Femur (tissue), 1 donor: ENCODE data around the gene HSPA1L.

Experiments used
- DNase-seq: peaks from one replicate; pipeline ENCODE4 v3.0.0-alpha.2; 2017

HSPA1L gene

GRCh38 chr6:31781244-31782125 lies 33.6 kb downstream of the HSPA1L start:
- DNase-seq = no peak

DNA sequence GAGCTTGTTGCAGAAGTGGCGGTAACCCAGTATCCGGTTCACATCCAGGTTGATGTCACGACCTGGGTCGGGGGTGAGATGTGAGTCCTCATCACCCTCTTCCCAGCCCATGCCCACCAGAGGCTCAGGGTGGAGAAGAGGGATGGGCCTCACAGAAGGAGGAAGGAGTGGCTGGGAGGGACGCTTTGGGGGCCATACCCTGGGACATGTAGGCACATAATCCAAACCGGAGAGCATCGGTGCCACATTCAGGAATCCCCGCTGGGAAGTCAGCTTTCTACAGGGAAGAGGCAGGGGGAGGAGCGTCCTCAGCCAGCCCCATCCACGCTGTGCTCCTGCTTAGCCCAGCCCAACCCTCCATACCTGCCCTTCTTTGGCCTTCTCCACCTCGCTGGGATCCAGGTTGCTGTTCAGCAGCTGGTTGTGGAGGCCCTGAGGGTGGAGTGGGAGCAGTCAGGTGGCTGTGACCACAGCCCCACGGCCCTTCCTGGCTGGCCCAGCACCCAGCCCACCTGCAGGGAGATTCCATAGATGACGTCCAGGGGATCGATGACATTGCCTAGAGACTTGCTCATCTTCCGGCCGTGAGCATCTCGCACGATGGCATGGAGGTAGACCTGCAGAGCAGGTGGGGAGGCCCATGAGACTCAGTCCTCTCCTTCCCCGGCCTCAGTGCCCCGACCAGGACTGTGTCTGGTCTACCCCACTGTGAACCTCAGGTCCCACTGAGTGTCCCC lies 34.4 kb downstream of the HSPA1L start:
- DNase-seq = no peak

GRCh38 chr6:31779908-31780307 lies 35.2 kb downstream of the HSPA1L start:
- no peak for DNase-seq

DNA sequence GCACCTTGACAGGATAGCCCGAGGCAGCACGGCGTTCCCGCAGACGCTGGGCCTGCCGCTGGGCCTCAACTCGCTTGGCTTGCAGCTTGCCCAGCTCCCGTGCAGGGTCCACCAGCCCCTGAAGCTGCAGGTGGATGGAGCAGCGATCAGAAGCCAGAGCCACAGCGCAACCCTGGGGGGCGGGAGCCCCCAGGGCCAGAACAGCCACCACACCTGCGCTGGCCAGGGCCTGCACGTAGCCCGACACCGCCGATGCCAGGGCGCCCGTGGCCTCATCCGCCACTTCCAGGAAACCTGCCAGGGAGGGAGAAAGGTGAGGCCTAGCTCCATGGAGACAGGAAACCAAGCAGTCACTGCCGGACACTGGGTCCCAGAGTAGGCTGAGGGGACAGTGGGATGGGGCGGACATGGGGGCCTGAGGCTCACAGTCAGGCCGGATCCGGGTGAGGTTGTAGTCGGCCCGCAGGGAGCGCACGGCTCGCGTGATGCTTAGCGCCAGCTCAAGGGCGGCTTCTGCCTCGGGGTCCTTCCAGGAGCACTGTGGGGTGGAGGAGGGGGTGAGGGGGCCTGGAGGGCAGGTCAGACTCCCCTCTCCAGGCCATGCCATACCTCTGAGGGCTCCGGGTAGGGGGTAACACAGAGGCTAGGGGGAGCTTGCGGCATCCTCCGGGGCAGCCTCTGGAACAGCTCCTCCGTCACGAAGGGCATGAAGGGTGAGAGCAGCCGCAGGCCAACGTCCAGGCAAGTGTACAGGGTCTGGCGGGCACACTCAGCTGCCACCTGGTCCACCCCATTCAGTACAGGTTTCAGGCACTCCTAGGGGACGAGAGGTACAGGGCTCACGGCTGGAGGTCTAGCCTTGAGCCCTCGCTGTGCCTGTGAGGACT lies 35.8 kb downstream of the HSPA1L start:
- no peak for DNase-seq

- no peak for DNase-seq
These were observed 36.9 kb downstream of the HSPA1L start for GRCh38 chr6:31778193-31778592.

DNA sequence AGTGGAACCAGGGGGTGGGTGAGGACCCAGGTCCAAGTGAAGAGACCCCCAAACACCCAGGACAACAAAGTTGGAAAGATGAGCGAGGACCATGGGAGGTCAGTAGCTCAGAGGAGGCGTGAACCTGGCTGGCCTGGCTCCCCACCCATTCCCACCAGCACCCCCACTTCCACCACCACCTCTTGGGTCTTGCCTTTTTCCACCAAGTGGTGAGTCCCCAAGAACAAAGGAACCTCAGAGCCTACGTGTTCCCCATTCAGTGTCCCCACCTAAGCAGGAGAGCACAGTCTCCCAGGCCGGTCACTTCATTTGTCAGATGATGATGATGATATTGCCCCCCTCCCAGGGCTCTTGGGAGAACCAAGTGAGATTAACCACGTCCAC lies 37.4 kb downstream of the HSPA1L start:
- DNase-seq = no peak

DNA sequence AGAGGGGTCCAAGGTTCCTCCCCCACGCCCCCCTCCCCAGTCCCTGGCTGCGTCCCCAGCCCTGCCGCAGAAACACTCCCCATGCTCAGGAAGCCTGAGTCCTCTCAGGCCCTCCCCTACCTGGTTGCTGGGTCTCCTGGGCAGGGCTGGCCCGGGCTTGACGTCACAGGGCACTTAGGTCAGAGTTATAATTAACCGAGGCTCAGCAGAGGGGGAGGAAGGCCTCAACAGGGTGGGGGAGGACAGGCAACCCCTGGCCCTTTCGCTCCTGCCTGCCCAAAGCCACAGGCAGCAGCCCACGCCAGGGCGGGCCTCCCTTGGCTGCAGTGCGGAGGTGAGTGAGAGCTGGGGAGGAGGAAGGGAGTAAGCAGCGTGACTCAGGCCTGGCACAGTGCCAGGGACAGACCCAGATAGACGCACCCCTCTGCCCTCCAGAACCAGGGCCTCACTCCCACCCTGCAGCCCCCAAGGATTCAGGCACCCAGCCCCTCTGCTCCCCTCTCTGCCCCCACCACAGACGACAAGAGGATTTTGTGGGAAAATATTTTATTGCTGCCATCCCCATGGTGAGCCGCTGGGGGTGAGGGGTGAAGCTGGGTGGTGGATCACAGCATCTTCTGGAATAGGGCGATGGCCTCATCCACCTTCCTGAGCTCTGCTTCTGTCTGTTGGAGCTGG lies 38.0 kb downstream of the HSPA1L start, which contains the start of gene VWA7:
Gene VWA7 (minus strand): TSS at position 340 of the 678 bp plus-strand sequence. CDS start 549 bp downstream, outside the sequence.
- peak; percentile 72 for DNase-seq

DNA sequence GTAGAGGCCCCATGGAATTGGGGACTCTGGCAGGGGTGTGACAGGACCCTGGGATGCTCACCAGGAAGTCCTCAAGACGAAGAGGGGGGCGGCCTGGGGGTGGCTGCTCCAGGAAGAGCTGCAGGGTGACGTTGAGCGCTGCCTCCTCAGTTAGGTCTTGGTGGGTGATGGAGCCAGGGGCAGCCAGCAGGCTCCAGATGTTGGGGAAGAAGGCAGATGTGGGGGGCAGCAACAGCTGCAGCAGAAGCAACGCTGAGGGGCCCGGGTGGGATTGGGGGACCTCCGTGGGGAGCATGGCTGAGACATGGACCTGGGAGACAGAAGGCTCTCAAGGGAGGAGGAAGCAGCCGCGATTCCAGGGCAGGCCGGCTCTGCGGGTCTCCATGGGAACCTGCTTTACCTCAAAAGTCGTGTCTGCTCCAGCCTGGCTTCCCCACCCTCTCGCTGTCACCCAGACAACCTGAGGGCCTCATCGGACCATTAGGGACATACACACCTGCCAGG lies 38.5 kb downstream of the HSPA1L start:
- DNase-seq = no peak

GRCh38 chr6:31775633-31776484 lies 39.2 kb downstream of the HSPA1L start:
- DNase-seq = no peak

DNA sequence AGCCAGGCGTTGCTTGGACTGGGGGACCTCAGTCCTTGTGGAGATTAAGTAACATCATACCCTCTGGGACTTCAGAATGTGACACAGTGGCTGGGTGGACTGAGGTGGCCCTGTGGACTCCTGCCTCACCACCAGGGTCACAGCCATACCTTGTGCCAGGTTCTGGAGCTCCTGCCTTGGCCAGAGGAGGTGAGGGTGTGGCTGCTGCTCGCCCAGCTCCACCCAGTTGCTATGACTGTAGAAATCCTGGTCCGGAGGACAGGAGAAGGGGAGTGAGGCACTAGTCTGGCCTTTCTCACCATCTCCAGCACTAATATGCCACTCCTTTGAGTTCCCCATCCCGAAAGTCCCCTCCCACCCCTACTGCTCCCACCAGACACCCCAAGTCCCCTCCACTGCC lies 39.9 kb downstream of the HSPA1L start:
- DNase-seq = no peak

- DNase-seq = no peak
These were observed 43.1 kb downstream of the HSPA1L start for GRCh38 chr6:31771992-31772358.

DNA sequence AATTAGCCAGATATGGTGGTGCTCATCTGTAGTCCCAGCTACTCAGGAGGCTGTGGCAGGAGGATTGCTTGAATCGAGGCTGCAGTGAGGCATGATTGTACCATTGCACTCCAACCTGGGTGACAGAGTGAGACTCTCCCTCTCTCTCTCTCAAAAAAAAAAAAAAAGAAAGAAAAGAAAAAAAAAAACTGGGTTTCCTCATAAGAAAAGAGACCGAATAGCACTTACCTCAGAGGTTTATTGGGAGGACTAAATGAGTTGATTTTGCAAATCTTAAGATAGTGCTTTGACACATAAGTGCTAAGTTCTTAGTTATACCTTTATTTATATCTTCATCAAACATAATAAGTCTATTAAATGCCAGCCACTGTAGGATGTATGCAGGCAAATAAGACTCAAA lies 44.2 kb downstream of the HSPA1L start:
- no peak for DNase-seq

DNA sequence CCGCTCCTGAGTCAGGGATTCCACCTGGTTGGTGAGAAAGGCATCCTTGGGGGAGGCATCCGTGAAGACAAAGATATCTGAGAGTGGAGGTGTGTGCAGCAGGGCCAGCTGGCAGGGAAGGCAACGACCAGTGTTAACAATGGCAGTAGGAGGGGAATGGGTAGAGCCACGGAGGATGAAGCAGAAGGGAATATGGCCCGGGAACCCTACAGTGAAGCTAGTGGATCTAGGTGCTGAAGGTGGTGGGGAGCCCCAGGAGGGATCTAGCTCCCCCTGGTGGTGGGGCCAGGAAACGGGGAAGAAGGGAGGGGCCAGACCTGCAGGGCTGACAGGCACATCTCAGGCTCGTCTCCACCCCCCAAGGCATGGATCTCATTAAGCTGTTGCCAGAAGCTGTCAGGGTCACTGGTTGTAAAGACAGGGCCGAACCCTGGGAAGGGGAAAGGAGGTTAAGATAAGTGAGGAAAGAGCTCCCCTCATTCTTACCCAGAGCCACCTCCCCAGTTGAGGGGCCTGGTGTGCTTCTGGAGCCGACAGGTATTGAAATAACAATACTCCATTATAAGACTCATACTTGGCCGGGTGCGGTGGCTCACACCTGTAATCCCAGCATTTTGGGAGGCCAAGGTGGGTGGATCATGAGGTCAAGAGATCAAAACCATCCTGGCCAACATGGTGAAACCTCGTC lies 45.3 kb downstream of the HSPA1L start:
- peak; percentile 67 for DNase-seq

DNA sequence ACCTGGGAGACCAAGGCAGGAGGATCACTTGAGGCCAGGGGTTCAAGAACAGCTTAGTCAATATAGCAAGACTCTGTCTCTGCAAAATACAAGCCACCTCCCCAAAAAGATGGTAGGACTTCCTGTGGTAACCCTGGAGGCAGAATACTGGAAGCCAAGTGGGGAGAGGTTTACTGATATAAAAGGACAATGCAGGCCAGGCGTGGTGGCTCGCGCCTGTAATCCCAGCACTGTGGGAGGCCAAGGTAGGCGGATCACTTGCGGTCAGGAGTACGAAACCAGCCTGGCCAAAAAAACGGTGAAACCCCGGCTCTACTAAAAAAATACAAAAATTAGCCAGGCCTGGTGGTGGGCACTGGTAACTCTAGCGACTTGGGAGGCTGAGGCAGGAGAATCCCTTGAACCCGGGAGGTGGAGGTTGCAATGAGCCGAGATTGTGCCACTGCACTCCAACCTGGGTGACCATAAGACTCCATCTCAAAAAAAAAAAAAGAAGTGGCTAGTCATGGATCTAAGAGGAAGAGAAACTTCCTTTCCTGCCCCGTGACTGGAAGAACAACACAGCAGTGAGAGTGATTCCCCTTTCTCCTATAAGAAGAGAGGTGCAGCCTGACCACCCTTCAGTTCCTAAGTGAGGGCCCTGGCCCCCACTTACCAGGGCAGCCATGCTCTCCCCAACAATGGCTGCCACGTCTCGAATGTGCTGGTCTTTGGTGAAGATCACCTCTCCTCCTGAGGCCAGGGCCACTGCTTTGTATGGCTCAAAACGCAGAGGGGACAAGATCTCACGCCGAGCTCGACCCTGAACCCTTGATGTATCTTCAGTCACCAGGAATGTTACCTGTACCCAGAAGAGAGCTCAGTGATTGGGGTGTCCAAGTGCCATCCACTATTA lies 46.5 kb downstream of the HSPA1L start:
- no peak for DNase-seq

DNA sequence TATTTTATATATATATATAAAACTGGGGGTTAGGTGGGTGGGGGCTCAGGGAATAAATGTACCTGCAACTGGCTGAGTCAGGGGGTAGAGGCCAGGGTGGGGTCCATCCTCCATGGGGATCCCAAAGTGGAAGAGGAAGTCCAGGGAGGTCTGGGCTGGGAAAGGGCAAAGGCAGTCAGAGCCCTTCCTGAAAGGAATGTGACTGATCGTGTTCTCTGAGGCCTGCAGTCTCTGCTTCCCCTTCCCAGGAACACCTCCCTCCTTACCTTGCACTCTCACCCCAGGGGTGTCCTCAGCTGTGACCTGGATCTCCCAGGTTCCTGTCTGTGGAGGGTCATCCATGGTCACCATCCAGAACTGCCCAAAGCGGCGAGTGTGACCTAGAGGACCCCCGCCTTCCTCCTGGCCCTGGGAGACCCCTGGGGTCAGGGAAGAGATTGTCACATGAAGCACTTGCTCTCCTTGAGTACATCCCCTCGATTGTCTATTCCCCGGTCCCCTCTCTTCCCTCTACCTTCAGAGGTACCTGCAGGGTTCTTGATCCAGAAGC lies 47.9 kb downstream of the HSPA1L start:
- DNase-seq = no peak

DNA sequence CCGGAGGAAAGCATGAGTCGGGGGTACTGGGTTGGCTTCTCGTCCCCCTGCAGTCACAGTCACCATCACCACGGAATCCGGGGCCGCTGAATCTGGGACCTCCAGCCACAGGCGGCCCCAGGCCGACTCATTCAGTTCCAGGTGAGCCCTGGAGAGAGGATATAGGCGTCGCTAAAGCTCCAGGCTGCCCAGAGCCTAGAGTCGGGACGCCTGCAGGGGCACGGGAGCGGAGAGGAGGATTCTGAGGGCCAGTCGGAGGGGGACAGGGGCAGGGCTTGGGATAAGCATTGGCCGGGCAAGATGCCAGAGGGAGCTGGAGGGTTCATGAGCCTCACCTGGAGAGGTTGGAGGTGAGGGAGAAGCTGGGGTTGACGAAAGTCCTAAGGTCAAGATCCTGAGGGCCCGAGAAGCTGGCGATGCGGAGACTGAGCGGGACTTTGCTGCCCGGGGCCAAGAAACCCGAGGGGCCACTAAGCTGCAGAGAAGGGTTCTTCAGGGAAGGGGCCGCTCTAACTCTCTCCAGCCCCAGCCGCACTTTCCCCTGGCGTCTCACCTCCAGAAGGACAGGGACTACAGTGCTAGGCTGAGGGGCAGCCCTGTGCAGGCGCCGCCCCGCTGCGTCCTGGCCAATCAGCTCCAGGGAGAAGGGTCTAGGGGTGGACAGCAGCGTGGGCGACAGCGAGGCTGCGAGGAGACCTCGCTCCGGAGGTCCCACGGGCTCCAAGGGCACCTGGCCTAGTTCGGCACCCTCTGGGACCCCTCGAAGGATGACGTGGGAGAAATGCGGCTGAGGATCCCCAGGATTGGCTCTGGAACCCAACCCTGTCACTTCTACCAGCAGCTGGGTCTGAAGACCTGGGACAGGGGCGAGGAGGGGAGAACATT lies 48.9 kb downstream of the HSPA1L start:
- no peak for DNase-seq

DNA sequence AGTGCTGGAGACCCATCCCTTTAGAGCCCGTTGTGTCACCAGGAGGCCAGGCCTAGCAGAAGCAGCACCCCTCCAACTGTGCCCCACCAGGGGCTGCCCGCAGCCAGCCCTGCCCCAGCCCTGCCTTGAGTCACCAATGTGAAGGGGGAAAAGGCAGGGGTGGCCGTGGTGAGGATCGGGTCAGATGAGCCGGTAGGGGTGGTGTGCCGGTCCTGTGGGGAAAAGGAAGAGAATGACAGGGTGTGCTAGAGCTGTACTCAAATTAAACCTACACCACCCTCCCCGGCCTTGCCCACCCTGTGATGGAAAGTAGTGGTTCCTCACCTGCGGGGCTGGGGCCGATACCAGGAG lies 49.5 kb downstream of the HSPA1L start:
- DNase-seq = no peak

- no peak for DNase-seq
These were observed 50.9 kb downstream of the HSPA1L start for GRCh38 chr6:31764198-31764597.

- no peak for DNase-seq
These were observed 51.5 kb downstream of the HSPA1L start for GRCh38 chr6:31763619-31763940.
